ENCODE measurements around the gene C1orf185.

DNA sequence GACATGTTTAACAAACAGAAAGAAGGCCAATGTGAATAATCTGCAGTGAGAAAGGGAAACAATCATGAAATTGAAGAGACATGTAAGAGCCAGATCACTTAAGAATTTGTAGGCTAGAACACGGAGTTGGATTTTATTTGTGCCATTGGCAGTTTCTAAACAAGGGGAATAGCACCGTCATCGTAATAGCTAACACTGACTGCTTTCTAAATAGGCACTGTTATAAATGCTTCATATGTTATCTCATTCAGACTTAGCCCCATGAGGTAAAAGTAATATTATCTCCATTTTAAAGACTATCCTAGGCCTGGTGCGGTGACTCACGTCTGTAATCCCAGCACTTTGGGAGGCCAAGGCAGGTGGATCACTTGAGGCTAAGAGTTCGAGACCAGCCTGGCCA is 12.1 kb downstream of the C1orf185 start:
- TF ChIP-seq POLR2A (conservative IDR thresholded peaks at IDR 0.05) (no peak), ZNF561 (CRISPR knock-in tag; conservative IDR thresholded peaks at IDR 0.05) (no peak), CEBPB (tag; IDR thresholded peaks at IDR 0.05) (no peak)
- TF ChIP-seq, protein P1, sequence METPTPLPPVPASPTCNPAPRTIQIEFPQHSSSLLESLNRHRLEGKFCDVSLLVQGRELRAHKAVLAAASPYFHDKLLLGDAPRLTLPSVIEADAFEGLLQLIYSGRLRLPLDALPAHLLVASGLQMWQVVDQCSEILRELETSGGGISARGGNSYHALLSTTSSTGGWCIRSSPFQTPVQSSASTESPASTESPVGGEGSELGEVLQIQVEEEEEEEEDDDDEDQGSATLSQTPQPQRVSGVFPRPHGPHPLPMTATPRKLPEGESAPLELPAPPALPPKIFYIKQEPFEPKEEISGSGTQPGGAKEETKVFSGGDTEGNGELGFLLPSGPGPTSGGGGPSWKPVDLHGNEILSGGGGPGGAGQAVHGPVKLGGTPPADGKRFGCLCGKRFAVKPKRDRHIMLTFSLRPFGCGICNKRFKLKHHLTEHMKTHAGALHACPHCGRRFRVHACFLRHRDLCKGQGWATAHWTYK (CRISPR knock-in tag; IDR thresholded peaks at IDR 0.05) = no peak

Measured in K562 (cell line).